GM19240 (cell line): ENCODE results near the gene PLEKHA1.

Experiments used
- DNase-seq: peaks from one replicate; pipeline ENCODE4 v3.0.0; 2011; ENCODE audit warnings: low spot score; ENCODE audit not compliant: insufficient read length

The PLEKHA1 gene

GRCh38 chr10:122476333-122476695 lies 101.8 kb downstream of the PLEKHA1 start:
- DNase-seq, result no peak

GRCh38 chr10:122477436-122477835 lies 102.9 kb downstream of the PLEKHA1 start:
- DNase-seq, result no peak

GRCh38 chr10:122478971-122479370 lies 104.5 kb downstream of the PLEKHA1 start:
- no peak for DNase-seq

- DNase-seq, result no peak
Measured at GRCh38 chr10:122480146-122480833, 105.8 kb downstream of the PLEKHA1 start.

- DNase-seq, result no peak
Measured at GRCh38 chr10:122481296-122482056, 107.0 kb downstream of the PLEKHA1 start.
